MCF 10A (cell line): ENCODE measurements around the gene DPPA3. TPM values are rescaled to one million over a fixed set of nuclear protein-coding genes. Genes with fewer than 3 reads are reported as not detected.

Experiments used
- BruUV-seq: library from RNA; stranded (reverse); fragments of 400-500 nt; replicated peaks from 2 replicates; lab custom pipeline; 2021; lab: Mats Ljungman, UMichigan
- CTCF ChIA-PET: fragments of 300-600 bp; sonication (Branson Sonifier 250); formaldehyde crosslinking; extraction: SDS; loops from one replicate; lab custom pipeline; 2021; ENCODE audit warnings: antibody characterized with exemption, inconsistent platforms; lab: Yijun Ruan, JAX
- POLR2A ChIA-PET: fragments of 300-600, 350-650 bp; sonication (Branson Sonifier 250); formaldehyde crosslinking; extraction: SDS; loops from one replicate; lab custom pipeline; 2020; ENCODE audit warnings: antibody characterized with exemption, inconsistent platforms; lab: Yijun Ruan, JAX
- DNase-seq: peaks from one replicate; pipeline ENCODE4 v3.0.0-alpha.2; 2018; ENCODE audit not compliant: unreplicated experiment
- H3K27ac Mint-ChIP-seq: one replicate; pipeline ENCODE4 v1.8.0; 2022; ENCODE audit warnings: mild to moderate bottlenecking, low read depth, mixed read lengths; ENCODE audit not compliant: unreplicated experiment
- H3K27me3 Mint-ChIP-seq: one replicate; pipeline ENCODE4 v1.8.0; 2022; ENCODE audit warnings: mixed read lengths; ENCODE audit not compliant: insufficient read depth, unreplicated experiment
- H3K36me3 Mint-ChIP-seq: one replicate; pipeline ENCODE4 v1.8.0; 2022; ENCODE audit warnings: mild to moderate bottlenecking, moderate library complexity, mixed read lengths; ENCODE audit not compliant: insufficient read depth, unreplicated experiment
- H3K4me1 Mint-ChIP-seq: one replicate; pipeline ENCODE4 v1.8.0; 2022; ENCODE audit warnings: mixed read lengths; ENCODE audit not compliant: insufficient read depth, unreplicated experiment
- H3K4me3 Mint-ChIP-seq: one replicate; pipeline ENCODE4 v1.8.0; 2022; ENCODE audit warnings: mild to moderate bottlenecking, moderate library complexity, mixed read lengths; ENCODE audit not compliant: unreplicated experiment
- H3K9me3 Mint-ChIP-seq: one replicate; pipeline ENCODE4 v1.8.0; 2022; ENCODE audit warnings: mixed read lengths; ENCODE audit not compliant: unreplicated experiment
- intact Hi-C: fragments of 100-400 bp; cut with micrococcal nuclease; formaldehyde crosslinking; loops from 2 replicates; pipeline ENCODE4 v1.14.1; 2022
- total RNA-seq: library from RNA; stranded (reverse); gene quantifications from 2 replicates; pipeline ENCODE4 v1.2.3, GENCODE V29; 2022
- TF ChIP-seq, protein P1 (sequence below): fragments of 200-600 bp; IDR thresholded peaks from one replicate; pipeline ENCODE4 v1.8.0; 2022; ENCODE audit warnings: antibody characterized with exemption, mild to moderate bottlenecking; ENCODE audit not compliant: unreplicated experiment

DPPA3 gene
- total RNA-seq, 1 experiment from 2014 or later: not detected

DNA sequence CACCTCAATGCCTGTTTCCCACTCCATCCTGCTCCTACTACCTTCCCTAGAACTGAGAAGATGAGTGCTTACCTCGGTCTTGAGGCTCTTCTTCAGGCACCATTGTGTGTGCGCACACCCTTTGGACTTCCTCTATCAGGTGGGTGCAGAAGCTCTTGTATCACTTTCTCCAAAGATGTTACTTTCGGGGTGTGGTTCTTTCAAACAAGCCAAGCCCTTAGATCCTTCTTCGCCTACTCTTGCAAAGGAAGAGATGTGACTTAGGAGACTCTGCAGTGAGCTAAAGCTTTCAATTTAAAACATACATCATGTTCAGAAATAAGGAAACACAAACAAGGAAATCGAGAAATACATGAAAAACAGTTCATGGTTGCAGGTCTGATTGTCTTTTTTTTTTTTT, 36.0 kb downstream of the DPPA3 start, which contains the start of gene CLEC4C:
Gene CLEC4C (minus strand): TSS at position 130 of the 400 bp plus-strand sequence. CDS start 27 bp downstream, at position 103.
- DNase-seq: no peak
- Mint-ChIP-seq H3K4me1 (no peaks in the 10 kb centered on the region), H3K36me3 (no peaks in the 10 kb centered on the region), H3K9me3 (no peaks in the 10 kb centered on the region), H3K27me3 (no peaks in the 10 kb centered on the region), H3K27ac (no peak within 1 kb of the TSS), H3K4me3 (no peak within 1 kb of the TSS)
- intact Hi-C loops: no loop called here
- ChIA-PET POLR2A (interaction anchor here (0.7 kb wide), 1 partner anchor 22 kb away, joined by 3 read pairs; no protein-coding TSS in a partner anchor), CTCF (no interaction called here)
- TF ChIP-seq, protein P1, sequence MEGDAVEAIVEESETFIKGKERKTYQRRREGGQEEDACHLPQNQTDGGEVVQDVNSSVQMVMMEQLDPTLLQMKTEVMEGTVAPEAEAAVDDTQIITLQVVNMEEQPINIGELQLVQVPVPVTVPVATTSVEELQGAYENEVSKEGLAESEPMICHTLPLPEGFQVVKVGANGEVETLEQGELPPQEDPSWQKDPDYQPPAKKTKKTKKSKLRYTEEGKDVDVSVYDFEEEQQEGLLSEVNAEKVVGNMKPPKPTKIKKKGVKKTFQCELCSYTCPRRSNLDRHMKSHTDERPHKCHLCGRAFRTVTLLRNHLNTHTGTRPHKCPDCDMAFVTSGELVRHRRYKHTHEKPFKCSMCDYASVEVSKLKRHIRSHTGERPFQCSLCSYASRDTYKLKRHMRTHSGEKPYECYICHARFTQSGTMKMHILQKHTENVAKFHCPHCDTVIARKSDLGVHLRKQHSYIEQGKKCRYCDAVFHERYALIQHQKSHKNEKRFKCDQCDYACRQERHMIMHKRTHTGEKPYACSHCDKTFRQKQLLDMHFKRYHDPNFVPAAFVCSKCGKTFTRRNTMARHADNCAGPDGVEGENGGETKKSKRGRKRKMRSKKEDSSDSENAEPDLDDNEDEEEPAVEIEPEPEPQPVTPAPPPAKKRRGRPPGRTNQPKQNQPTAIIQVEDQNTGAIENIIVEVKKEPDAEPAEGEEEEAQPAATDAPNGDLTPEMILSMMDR: no peak
- BruUV-seq: no TSS peak

GRCh38 chr12:7748852-7749251, 37.6 kb downstream of the DPPA3 start:
- no peaks in the 10 kb centered on the region for H3K4me1 Mint-ChIP-seq
- H3K9me3 Mint-ChIP-seq: no peaks in the 10 kb centered on the region
- ChIA-PET CTCF (interaction anchor here (0.6 to 0.7 kb wide), 2 partner anchors 198 to 435 kb away, joined by 3 to 4 read pairs; no protein-coding TSS in a partner anchor), POLR2A (no interaction called here)
- DNase-seq: no peak
- BruUV-seq: no TSS peak
- no peak overlapping the region for H3K4me3 Mint-ChIP-seq
- H3K36me3 Mint-ChIP-seq: no peaks in the 10 kb centered on the region
- TF ChIP-seq, protein P1: no peak
- no peak overlapping the region for H3K27ac Mint-ChIP-seq
- H3K27me3 Mint-ChIP-seq: no peaks in the 10 kb centered on the region
- intact Hi-C loops: no loop called here

DNA sequence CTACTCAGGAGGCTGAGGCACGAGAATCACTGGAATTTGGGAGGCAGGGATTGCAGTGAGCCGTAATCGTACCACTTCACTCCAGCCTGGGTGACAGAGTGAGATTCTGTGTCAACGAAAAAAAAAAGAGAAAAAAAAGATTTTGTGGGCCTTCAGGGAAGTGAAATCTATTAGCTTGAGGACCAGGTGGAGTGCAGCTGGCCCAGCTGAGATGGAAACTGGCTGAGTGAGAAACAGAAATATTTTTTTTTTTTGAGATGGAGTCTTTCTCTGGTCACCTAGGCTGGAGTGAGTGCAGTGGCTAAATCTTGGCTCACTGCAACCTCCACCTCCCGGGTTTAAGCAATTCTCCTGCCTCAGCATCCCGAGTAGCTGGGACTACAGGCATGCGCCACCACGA, 38.2 kb downstream of the DPPA3 start:
- Mint-ChIP-seq H3K36me3 (no peaks in the 10 kb centered on the region), H3K27ac (no peak overlapping the region), H3K4me3 (no peak overlapping the region), H3K27me3 (no peaks in the 10 kb centered on the region), H3K4me1 (no peaks in the 10 kb centered on the region), H3K9me3 (no peaks in the 10 kb centered on the region)
- no peak for DNase-seq
- intact Hi-C loops: no loop called here
- TF ChIP-seq, protein P1: no peak
- no TSS peak for BruUV-seq
- POLR2A ChIA-PET: no interaction called here
- CTCF ChIA-PET: interaction anchor here (0.7 kb wide), 1 partner anchor 436 kb away, joined by 3 read pairs; no protein-coding TSS in a partner anchor

DNA sequence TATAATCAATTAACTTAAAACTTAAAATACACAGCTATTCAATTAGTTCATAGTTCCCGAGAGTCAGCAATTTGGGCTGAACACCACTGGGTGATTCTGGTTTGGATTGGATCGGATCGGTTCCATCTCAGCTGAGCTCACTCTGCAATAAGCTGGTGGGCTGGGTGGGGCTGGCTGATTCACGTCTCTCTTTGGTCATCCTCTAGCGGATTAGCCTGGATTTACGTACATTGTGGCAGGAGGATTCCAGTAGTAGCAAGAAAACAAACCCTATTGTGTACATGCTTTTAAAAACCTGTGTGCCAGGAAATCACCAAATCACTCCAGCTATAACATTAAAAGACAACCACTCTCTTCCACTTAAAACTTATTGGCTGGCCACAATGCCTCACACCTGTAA, 39.1 kb downstream of the DPPA3 start:
- no peaks in the 10 kb centered on the region for H3K9me3 Mint-ChIP-seq
- H3K27me3 Mint-ChIP-seq: no peaks in the 10 kb centered on the region
- no TSS peak for BruUV-seq
- ChIA-PET CTCF (interaction anchor here (1.8 to 2.0 kb wide), 2 partner anchors 25 to 55 kb away, joined by 4 to 8 read pairs; no protein-coding TSS in a partner anchor), POLR2A (no interaction called here)
- no peak overlapping the region for H3K27ac Mint-ChIP-seq
- no peaks in the 10 kb centered on the region for H3K36me3 Mint-ChIP-seq
- no peak for DNase-seq
- no peak overlapping the region for H3K4me3 Mint-ChIP-seq
- H3K4me1 Mint-ChIP-seq: no peaks in the 10 kb centered on the region
- intact Hi-C loops: no loop called here
- TF ChIP-seq, protein P1: no peak
